K562 (cell line): Measurements from ENCODE around the gene DRC1. TPM values are rescaled to one million over a fixed set of nuclear protein-coding genes. Genes with fewer than 3 reads are reported as not detected.

ENCODE experiments used
- MIER1 ChIP-seq: fragments of 450-650 bp; IDR thresholded peaks from 2 replicates; pipeline ENCODE4 v1.6.1; 2016; ENCODE audit warnings: antibody characterized with exemption, mild to moderate bottlenecking, low read depth
- PYGO2 ChIP-seq: fragments of 450-650 bp; IDR thresholded peaks from 2 replicates; pipeline ENCODE4 v1.6.1; 2016; ENCODE audit warnings: mild to moderate bottlenecking, missing genetic modification characterization, moderate library complexity, missing compliant biosample characterization
- ZFP1 ChIP-seq: fragments of 450-650 bp; formaldehyde crosslinking; IDR thresholded peaks from 2 replicates; pipeline ENCODE4 v1.4.0; 2020; ENCODE audit warnings: mild to moderate bottlenecking, mixed read lengths
- ZNF318 ChIP-seq, 2 experiments: fragments of 450-650 bp; IDR thresholded peaks; 2 replicates each; pipeline ENCODE4 v1.6.1; 2016; ENCODE audit warnings: mild to moderate bottlenecking in 2 of 2, borderline replicate concordance in 1 of 2, low read depth in 1 of 2, moderate library complexity in 1 of 2
- polyA plus RNA-seq, 8 experiments: library from polyadenylated mRNA; depleted of rRNA in 4 of 8; stranded (reverse) in 5 of 8; unstranded in 3 of 8; fragments of >200 nt; fragmentation: Nextera tagmentation in 2 of 8; fragmentation: Illumina TruSeq in 1 of 8; extraction: Ambion mirVana in 2 of 8; extraction: Trizol in 1 of 8; gene quantifications; 2 replicates each; pipeline versions ENCODE4 v1.2.1 to v1.2.3, GENCODE V29; 2011 to 2014; ENCODE audit warnings: inconsistent platforms in 1 of 8, missing spikeins in 1 of 8
- total RNA-seq, 7 experiments: library from RNA; depleted of rRNA in 6 of 7; stranded (reverse); fragments of >200 nt in 6 of 7; fragmentation: Illumina TruSeq in 2 of 7; extraction: Trizol in 2 of 7; gene quantifications; 2 replicates each; pipeline versions ENCODE4 v1.2.1 to v1.2.3, GENCODE V29; 2011 to 2021; ENCODE audit warnings: low replicate concordance in 1 of 7

The DRC1 gene
- total and polyA plus RNA-seq, 9 of the 15 experiments (the other 6 are each of a cell fraction or from before 2014, with no cell fraction given) = 0.07 to 0.10 TPM; not detected in 7

DNA sequence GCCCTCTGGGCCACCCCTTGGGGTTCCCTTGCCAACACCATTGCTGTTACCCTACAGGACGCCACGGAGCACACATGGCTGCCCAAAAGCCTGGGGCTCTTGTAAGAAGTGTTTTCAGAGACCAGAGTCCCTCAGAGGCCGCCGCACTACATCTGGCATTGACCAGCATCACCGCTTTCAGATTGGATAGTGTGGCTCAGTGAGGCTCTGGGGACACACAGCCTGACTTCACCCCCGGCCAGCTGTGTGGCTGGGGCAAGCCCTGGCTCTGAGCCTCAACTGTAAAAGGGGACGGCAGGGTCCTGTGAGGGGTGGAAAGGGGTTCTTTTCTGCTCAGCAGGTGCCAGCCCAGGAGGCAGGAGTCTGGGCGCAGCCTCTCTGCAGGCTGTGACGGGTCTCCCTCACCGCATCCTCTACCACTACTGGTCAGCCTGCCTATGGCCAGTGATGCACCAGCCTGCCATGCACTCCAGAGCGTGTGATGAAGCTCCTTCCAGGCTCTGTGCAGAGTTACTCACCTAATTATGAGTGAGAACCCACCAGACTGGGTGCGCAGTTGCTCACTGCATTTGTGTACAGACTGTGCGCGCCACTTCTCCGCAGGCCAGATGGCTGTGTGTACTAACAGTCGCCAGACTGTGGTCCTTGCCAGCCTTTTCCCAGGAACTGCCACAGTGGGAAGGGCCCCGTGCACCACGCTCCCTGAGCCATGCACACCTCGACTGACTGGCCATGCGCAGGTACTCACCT, 86.9 kb downstream of the DRC1 start (continued):
- no peak for TF ChIP-seq ZNF318 (IDR thresholded peaks at IDR 0.05; ENCODE audit: borderline replicate concordance in 1 of 2, low read depth in 1 of 2)
- TF ChIP-seq PYGO2 (tag) = no peak
- TF ChIP-seq ZFP1 = no peak
- TF ChIP-seq MIER1 = no peak
